Measurements from ENCODE around the gene NPNT.
"Not testable (repeated sequence)": the region's sequence is repeated elsewhere in the genome, so short reads cannot be mapped to it uniquely, and the experiment has no call there.

Gene NPNT

GRCh38 chr4:105894660-105895582, at the start of gene NPNT:
TSS of gene NPNT (plus strand) at chr4:105895471. CDS start at chr4:105895653, 182 bp downstream.
- no peak for DNase-seq (ENCODE audit: low read depth)

GRCh38 chr4:105845559-105845958, 49.7 kb upstream of the NPNT start:
- no peak for DNase-seq (ENCODE audit: low read depth)

GRCh38 chr4:105848359-105848758, 46.9 kb upstream of the NPNT start:
- DNase-seq (ENCODE audit: low read depth): not testable (repeated sequence)

GRCh38 chr4:105851196-105851595, 44.1 kb upstream of the NPNT start:
- no peak for DNase-seq (ENCODE audit: low read depth)

GRCh38 chr4:105852230-105852629, 43.0 kb upstream of the NPNT start:
- not testable (repeated sequence) for DNase-seq (ENCODE audit: low read depth)

- no peak for DNase-seq (ENCODE audit: low read depth)
These were observed 36.7 kb upstream of the NPNT start for GRCh38 chr4:105858466-105859040.

- peak; percentile 34 for DNase-seq (ENCODE audit: low read depth)
These were observed 36.0 kb upstream of the NPNT start for GRCh38 chr4:105859233-105859632.

GRCh38 chr4:105870963-105871362, 24.3 kb upstream of the NPNT start:
- DNase-seq (ENCODE audit: low read depth): no peak

- no peak for DNase-seq (ENCODE audit: low read depth)
These were observed 23.3 kb upstream of the NPNT start for GRCh38 chr4:105871997-105872396.

- DNase-seq (ENCODE audit: low read depth): no peak
These were observed 20.0 kb upstream of the NPNT start for GRCh38 chr4:105875233-105875632.

- DNase-seq (ENCODE audit: low read depth): no peak
These were observed 16.6 kb upstream of the NPNT start for GRCh38 chr4:105878668-105879067.

GRCh38 chr4:105887508-105887907, 7.8 kb upstream of the NPNT start:
- no peak for DNase-seq (ENCODE audit: low read depth)

GRCh38 chr4:105895583-105896460, 551 bp downstream of the NPNT start:
- DNase-seq (ENCODE audit: low read depth): no peak

GRCh38 chr4:105896461-105896942, 1.2 kb downstream of the NPNT start:
- DNase-seq (ENCODE audit: low read depth): no peak

GRCh38 chr4:105896984-105897775, 1.9 kb downstream of the NPNT start:
- no peak for DNase-seq (ENCODE audit: low read depth)

GRCh38 chr4:105900541-105900940, 5.3 kb downstream of the NPNT start:
- DNase-seq (ENCODE audit: low read depth): no peak

GRCh38 chr4:105902550-105903262, 7.4 kb downstream of the NPNT start:
- no peak for DNase-seq (ENCODE audit: low read depth)

- DNase-seq (ENCODE audit: low read depth): no peak
These were observed 14.6 kb downstream of the NPNT start for GRCh38 chr4:105909787-105910281.

- DNase-seq (ENCODE audit: low read depth): no peak
These were observed 16.2 kb downstream of the NPNT start for GRCh38 chr4:105911426-105911825.

- no peak for DNase-seq (ENCODE audit: low read depth)
These were observed 17.4 kb downstream of the NPNT start for GRCh38 chr4:105912633-105913032.

Measured in GM04504 (cell line).